HG02970 (cell line): ENCODE data around the gene ZFAND5.

Experiments
- ATAC-seq: cut with Tn5 transposase; IDR thresholded peaks from one replicate; pipeline ENCODE4 v1.9.1; 2021; ENCODE audit warnings: mild to moderate bottlenecking, moderate library complexity, moderate number of reproducible peaks; ENCODE audit not compliant: unreplicated experiment, low FRiP score

The ZFAND5 gene, protein sequence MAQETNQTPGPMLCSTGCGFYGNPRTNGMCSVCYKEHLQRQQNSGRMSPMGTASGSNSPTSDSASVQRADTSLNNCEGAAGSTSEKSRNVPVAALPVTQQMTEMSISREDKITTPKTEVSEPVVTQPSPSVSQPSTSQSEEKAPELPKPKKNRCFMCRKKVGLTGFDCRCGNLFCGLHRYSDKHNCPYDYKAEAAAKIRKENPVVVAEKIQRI

DNA sequence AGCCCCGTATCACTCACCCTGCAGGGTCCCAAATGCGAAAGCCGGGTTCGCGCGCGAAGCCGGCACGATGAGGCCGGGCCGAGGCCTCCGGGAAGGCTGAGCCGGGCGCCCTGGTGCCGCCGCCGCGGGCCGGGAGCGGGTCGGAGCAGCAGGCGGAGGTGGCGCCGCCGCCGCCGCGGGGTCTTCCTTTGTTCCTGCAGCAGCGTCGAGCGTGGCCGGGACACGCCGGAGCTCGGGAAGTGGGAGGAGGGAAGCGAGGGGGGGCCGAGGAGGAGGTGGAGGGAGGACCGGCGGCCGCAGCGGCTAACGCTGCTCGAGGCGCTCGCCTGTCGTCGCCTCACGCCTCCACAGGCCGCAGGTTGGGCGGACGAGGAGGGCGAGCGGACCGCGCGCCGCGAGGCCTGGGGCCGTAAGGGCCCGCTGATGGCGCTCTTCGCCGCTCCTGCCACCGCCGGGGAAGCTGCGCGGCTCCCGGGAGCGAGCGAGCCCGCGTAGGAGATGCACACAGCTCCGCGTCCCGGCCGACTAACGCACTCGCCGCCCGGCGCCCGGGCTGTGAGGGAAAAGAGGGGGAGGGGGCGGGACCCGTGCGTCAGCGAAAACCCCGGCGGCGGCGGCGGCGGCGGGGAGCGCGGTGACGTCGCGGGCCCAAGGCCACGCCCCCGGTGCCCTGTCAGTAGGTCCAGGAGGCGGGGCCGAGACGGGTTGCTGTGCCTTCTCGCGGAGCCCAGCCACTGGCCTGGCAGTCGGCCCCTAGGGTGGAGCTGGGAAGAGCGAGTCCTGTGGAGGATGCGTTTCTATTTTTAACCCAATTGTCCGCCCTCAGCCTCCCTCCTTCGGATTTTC lies at the start of gene ZFAND5:
ZFAND5 (minus strand) TSS at position 530 of the 846 bp plus-strand sequence. CDS start 4,430 bp downstream, outside the sequence.
- ATAC-seq, result peak; percentile 84

DNA sequence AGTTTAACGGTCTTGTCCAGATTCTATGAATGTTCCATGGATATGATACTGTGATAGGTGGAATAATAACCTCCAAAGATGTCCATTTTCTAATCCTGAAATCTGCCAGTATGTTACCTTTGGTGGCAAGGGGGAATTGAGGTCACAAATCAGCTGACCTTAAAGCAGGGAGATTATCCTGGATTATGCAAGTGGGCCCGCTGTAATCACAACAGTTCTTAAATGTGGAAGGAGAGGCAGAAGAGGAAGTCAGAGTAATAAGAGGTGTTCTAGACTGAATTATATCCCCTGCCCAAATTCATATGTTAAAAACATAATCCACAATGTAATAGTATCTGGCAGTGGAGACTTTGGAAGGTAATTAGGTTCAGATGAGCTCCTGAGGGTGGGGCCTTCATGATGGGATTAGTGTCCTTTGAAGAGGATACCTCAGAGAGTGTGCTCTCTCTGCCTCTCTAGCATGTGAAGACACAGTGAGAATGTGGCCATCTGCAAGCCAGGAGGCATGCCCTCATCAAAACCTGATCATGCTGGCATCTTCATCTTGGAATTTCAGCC lies 47.6 kb upstream of the ZFAND5 start:
- no peak for ATAC-seq

DNA sequence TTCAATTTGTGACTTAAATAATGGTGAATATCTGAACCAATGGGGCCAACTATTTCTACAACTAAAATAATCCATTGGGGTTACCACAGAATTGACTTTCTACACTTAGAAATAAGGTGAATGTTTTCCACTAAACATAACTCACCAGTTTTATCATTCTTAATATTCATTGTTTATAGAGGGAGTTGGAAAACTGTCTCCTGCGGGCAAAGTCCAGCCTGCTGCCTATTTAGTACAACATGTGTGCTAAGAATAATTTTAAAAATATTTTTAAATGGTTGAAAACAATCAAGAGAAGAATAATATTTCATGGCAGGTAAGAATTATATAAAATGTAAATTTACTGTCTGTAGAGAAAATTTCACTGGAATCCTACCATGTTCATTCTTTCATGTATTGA lies 45.2 kb upstream of the ZFAND5 start:
- ATAC-seq, result no peak

DNA sequence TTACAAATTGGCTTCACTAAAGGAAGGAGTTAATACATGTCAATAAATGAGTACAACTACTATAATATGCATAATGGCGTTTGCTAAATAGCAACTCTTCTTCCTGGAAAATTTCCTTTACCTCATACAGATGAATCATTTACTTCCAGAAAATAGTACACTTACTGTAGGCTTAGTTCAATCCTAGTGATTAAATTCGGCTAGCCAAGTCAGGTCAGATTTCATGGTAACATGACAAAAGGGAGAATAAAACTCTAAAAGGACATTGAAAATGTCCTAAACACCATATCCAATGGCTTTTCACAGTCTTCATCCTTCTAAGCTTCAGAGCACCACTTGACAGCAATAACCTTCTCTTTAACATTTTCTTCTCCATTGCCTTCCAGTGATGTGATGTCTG lies 42.1 kb upstream of the ZFAND5 start:
- ATAC-seq, result no peak

DNA sequence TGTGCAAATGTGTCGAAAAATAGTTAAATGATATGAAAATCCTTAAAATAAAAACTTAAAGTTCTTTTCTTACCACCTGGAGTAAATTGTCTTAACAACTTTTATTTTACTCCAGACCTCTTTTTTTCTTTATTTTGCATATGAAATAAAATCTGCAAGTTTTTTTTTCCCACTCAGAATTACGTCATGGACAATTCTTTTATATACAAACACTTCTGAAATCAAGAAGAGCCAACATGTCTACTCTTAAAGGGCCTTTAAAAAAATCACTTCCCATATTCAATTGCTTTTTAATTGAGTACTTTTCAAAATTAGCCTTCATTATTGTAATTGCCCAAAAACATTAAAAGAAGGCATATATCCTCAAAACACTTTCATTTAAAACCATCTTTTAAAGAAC lies 37.7 kb upstream of the ZFAND5 start:
- ATAC-seq, result no peak

DNA sequence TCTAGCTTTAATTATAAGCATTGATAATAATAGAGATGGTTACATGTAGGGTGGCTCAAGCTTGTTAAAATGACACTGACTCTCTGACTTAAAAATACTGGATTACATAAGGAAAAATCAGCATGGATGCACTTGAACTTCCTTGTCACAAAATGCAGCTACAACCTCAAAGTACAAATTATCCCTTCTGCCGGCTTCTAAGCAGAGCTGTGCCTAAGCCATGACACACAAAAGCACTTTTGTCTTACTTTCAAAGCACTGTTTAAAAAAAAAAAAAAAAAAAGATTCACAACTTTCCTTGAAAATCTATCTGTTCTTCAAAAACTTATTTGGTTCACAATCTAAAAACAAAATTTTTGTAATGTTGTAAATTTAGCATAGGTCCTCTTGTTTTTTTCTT lies 36.4 kb upstream of the ZFAND5 start:
- ATAC-seq, result no peak

DNA sequence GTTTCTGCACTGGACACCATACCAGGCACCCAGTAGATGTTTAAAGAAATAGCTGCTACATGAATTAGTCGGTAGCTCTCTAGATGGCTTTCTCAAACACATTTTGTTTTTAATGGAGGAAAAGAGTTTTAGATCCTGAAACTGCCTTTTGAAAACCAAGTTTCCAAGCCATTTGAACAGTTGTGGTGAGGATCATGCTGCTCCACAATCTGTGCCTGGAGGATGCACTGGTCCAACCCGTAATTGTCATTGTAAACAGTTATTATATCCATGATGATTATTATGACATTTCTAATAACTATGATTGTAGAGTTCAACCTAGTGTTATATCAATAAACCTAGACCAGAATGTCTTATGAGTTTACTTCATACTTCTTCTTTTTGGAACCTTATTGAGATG lies 35.9 kb upstream of the ZFAND5 start:
- no peak for ATAC-seq

DNA sequence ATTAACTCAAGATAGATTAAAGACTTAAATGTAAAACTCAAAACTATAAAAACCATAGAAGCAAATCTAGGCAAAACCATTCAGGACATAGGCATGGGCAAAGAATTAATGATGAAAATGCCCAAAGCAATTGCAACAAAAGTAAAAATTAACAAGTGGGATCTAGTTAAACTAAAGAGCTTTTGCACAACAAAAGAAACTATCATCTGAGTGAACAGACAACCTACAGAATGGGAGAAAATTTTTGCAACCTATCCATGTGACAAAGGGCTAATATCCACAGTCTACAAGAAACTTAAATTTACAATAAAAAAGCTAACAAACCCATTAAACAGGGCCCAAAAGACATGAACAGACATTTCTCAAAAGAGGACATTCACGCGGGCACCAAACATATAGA lies 34.4 kb upstream of the ZFAND5 start:
- no peak for ATAC-seq

DNA sequence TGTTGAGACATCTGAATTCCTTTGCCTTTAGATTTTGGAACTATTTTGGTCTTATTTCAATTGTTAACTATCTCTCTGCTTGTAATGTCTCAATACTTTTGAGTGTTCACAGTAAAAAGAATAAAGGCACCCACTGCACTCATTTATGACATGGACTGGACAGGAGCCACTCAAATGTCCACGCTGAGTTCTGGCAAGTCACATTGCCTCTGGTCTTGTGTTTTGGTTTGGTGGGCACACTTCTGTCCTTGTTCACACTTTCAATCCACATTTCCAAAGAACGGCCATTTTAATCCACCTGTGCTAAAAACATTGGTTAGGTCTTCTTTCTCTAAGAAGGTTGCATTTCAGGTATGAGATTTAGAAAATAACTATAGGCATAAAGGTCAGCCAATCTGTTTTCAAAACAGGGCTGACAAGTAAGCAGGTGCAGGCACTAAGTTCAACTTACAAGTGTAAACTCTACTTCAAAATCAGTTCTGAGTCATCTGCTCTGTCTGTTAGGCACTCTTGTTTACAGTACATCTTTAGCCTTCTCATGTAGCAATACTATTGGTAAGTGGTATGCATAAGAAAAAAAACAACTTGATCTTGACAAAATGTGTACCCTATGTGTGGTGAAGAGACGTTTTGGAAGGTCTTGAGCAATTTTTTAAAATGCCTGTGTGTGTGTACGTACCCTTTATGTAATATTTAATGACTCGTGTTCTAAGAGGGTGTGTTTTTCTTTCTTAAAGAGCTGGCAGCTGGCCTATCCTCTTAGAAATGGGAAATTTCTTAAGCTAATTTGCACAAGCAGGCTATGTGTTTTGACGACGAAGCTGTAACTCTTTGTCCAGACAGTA lies 31.5 kb upstream of the ZFAND5 start:
- no peak for ATAC-seq

DNA sequence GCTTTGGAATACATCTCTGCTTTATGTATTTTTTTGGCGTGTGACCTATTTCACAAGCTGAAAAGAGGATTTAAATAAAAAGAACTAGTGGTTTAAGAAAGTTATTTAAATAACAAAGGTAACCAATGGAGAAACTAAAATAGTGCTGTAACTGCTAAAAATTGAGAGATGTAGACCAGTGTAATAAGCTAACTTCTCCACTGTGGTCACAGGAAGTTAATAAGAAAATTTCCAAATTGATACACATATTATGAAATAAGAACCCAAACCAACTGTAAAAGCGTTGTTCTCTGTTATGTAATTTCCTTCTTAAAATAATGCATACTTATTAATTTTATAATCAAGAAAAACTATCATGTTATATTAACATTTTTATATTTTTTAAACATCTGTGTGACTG lies 29.1 kb upstream of the ZFAND5 start:
- no peak for ATAC-seq

DNA sequence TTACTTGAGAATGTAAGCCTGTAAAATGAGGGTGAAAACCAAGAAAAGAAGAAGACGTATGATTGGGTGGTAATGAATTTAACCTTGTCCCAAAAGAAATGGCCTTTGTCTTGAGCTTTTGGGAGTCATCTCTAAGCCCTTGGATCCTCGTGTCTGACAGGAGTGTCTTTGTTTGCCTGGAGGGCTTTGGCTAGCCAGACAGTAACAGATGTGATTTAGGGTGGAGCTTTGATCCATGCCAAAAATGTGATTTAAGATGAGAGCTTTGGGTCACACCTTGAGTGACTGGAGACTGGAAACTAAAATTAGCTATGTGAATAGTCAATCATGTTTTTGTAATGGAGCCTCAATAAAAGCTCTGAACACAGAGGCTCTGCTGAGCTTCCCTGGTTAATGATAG lies 25.9 kb upstream of the ZFAND5 start:
- ATAC-seq, result no peak

DNA sequence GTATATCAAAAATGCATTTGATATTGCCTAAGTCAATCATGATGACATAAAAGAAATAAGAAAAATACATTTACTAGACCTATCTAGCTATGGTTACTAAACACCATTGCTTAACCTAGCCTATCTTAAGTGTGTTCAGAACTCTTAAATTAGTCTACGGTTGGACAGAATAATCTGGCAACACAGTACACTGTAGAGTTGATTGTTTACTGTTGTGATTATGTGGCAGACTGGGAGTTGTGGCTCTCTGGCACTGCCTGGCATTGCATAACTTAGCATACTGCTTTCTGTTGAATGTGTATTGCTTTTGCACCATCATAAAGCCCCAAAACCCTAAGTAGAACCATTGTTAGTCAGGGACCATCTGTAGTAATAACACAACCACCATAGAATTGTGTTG lies 21.2 kb upstream of the ZFAND5 start:
- no peak for ATAC-seq

DNA sequence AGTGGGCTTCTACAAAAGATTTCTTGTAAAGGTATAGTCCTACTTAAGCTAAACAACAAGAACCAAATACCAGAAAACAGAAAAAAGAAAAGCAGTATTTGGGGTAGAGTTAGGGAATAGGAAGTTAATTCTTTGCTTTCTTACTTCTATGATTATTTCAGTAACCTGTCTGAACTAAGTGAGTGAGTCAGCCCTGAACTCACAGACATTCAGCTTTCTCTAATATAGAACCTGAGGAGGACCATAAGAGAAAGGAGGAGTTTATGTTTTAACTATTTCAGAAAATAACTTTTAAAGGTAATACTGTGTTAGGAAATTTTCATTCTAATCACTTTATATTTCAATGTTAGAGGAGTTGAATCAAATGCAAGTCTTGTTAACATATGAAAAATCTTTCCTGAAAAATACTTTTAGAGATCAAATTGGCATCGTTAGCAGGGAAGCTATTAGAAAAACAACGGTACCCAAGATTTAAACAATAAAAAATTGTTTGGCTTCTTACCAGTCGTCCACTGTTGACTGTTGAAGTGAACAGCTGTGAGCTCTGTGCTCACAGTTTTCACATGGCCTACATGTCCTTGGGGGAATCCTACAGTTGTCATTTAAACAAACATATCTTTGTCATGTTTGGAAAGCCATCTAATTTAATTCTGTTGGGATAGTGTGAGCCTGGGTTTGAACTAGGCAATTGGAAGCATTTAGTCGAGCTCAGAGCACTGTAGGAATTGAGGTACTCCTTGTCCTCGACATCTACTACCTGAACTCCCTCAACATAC lies 19.9 kb upstream of the ZFAND5 start:
- ATAC-seq, result no peak

DNA sequence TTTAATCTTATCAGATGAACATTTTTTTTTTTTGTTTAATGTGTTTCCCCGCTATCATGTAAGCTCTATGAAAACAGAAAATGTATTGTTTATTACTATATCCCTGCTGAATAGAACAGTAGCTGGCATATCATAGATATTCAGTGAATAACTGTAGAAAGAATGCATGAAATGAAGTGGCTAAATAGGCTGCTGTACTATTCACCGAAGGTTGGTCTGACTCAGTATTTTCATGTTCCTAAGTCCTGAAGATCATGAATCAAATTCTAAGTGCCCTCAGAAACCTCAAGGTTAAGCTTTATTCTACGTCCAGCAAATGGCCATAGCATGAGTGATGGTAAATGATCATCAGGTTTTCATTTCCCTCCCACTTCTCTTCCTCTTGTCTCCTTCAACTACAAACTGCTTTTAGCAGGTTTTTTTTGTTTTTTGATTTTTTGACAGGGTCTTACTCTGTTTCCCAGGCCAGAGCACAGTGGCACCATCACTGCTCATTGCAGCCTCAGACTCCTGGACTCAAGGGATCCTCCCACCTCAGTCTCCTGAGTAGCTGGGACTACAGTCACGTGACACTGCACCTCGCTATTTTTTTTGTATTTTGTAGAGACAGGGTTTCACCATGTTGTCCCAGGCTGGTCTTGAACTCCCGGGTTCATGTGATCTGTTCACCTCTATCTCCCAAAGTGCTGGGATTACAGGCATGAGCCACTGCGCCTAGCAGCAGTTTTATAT lies 19.1 kb upstream of the ZFAND5 start:
- no peak for ATAC-seq

DNA sequence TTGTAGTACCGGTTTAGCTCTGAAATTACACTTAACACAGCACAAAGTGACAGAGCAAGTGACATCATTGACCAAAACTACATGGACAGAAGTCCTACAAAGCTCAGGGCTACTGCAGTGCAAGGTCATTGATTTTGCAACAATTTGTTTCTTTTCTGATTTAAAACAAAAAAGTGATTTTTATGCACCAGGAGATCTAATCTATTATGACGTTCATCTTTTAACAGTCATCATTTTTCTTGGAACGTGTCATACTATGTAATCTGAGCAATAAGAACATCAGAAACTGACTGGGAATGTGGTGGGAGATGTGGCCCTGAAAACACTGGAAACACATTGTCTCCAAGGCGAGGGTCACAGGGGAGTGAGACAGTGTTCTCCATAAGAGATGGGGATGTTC lies 17.4 kb upstream of the ZFAND5 start:
- ATAC-seq, result no peak

DNA sequence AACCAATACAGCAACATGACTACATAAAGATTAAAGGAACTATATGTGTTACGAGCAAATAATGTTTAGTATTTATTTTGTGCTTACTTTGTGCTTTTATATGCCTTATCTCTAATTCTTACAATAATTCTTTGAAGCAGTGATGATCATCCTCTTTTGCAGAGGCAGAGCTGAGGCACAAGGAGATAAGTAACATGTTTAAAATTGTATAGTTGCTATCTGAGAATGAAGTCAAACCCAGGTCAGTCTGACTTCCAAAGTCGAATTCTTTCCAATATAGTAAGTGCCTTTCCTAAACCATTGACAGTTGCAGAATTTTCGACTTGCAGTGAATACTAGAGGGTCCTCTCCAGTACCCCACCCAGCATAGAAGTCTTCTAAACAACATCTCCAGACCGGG lies 12.0 kb upstream of the ZFAND5 start:
- ATAC-seq, result no peak

DNA sequence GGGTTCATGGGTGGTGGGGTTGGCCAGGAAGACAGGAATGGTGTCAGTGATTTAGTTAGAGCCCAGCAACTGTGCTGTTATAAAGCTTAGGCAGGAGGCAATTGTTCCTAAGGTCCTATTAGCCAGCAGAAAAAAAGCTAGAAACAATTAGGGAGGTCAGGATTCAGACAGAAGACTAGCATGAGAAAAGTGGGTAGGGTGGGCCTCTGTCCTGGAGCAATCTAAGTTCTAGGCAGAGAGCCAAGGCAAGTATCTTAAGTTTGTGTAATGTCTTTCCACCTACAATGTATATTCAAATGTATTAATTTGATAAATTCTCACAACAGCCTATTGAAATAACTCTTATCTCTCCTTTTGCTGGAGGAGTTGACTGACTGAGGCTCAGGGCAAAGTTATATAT lies 6.1 kb upstream of the ZFAND5 start:
- ATAC-seq, result no peak

DNA sequence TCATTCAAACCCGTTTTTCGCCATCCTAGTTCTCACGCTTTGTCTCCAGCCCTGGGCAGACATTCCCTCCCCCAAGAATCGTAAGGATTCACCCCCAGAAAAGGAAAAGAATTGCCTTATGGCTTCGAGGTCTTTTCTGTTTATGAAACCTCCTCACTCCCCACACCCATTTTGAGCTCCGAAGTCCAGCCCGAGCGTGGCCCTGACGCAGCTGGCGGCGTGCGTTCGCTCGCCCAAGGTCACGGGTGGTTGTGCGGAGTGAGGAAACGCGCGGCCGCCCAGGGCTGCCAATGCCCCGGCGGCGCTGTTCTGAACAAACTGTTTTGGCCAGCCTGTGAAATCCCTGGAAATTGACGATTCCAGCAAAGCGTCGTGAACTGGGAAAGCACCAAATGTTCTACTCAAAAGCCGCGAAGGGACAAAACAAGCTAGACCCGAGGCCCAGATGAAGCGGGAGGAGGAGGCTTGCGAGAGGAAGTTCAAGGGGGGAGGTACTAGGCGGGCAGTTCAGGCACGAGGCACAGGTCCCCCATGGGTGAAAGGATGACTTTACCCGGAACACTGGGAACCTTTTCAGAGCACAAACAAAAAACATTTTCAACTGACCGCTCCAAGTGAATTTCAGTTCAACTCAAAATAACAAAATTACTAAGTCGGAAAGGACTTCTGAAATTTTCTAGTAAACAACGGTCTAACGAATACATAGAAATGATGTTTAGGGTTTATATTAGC lies 683 bp upstream of the ZFAND5 start:
- ATAC-seq, result peak; percentile 37
